K562 (cell line): Measurements from ENCODE around the gene KCNQ4. TPM values are rescaled to one million over a fixed set of nuclear protein-coding genes. Genes with fewer than 3 reads are reported as not detected.

Source experiments
- BDP1 ChIP-seq: IDR thresholded peaks from 3 replicates; pipeline ENCODE4 v1.6.1; 2011; ENCODE audit not compliant: insufficient read length, insufficient read depth
- CBFA2T3 ChIP-seq: fragments of 450-650 bp; IDR thresholded peaks from 2 replicates; pipeline ENCODE4 v1.6.1; 2017
- CCNT2 ChIP-seq: IDR thresholded peaks from 2 replicates; pipeline ENCODE4 v1.6.1; 2011; ENCODE audit warnings: borderline replicate concordance, low read depth, mild to moderate bottlenecking, moderate library complexity, mixed read lengths, low read length; ENCODE audit not compliant: insufficient read length; ENCODE audit errors: extremely low read depth
- CREB3 ChIP-seq: fragments of 450-650 bp; conservative IDR thresholded peaks from 2 replicates; pipeline ENCODE4 v1.6.1; 2016; ENCODE audit warnings: missing genetic modification characterization, low read depth, mild to moderate bottlenecking, missing compliant biosample characterization, moderate library complexity
- CREB3L1 ChIP-seq: fragments of 450-650 bp; IDR thresholded peaks from 2 replicates; pipeline ENCODE4 v1.6.1; 2014; ENCODE audit warnings: low read depth, mild to moderate bottlenecking, moderate library complexity, borderline replicate concordance
- CSDE1 ChIP-seq, 2 experiments: fragments of 450-650 bp; IDR thresholded peaks; 2 replicates each; pipeline ENCODE4 v1.6.1; 2016; ENCODE audit warnings: mild to moderate bottlenecking in 1 of 2
- DMBX1 ChIP-seq: fragments of 250-450 bp; sonication (Bioruptor Pico); IDR thresholded peaks from 2 replicates; pipeline ENCODE4 v1.8.0; 2022; ENCODE audit warnings: inconsistent platforms, mild to moderate bottlenecking, moderate library complexity, borderline replicate concordance
- E2F8 ChIP-seq: fragments of 450-650 bp; IDR thresholded peaks from 2 replicates; pipeline ENCODE4 v1.7.1; 2018; ENCODE audit warnings: mild to moderate bottlenecking, low read depth; ENCODE audit not compliant: partially characterized antibody
- HNRNPH1 ChIP-seq: fragments of 200-400 bp; formaldehyde crosslinking; optimal IDR thresholded peaks from 2 replicates; pipeline ENCODE3; 2017; ENCODE audit warnings: low read depth, mild to moderate bottlenecking, low read length, moderate library complexity
- ILK ChIP-seq: fragments of 450-650 bp; IDR thresholded peaks from 2 replicates; pipeline ENCODE4 v1.6.1; 2016; ENCODE audit warnings: missing genetic modification characterization, low read depth, mild to moderate bottlenecking, missing compliant biosample characterization, moderate library complexity, borderline replicate concordance
- KDM1A ChIP-seq, 2 experiments: fragments of 450-650 bp; IDR thresholded peaks; 2 replicates each; pipeline ENCODE4 v1.6.1; 2016; ENCODE audit warnings: mild to moderate bottlenecking in 2 of 2
- MEIS2 ChIP-seq: fragments of 450-650 bp; IDR thresholded peaks from 2 replicates; pipeline ENCODE4 v1.6.1; 2014; ENCODE audit warnings: mild to moderate bottlenecking; ENCODE audit not compliant: partially characterized antibody
- SNRNP70 ChIP-seq: fragments of 200-400 bp; formaldehyde crosslinking; optimal IDR thresholded peaks from 2 replicates; pipeline ENCODE3; 2017; ENCODE audit warnings: low read depth, low read length
- TBL1XR1 ChIP-seq, 2 experiments: IDR thresholded peaks; 2 replicates each; pipeline ENCODE4 v1.6.1; 2012; ENCODE audit warnings: improper control_type of control experiment in 2 of 2, low read length in 2 of 2, mild to moderate bottlenecking in 1 of 2
- TFAP4 ChIP-seq: sonication (generic); formaldehyde crosslinking; IDR thresholded peaks from 2 replicates; pipeline ENCODE4 v1.8.0; 2022; ENCODE audit warnings: missing genetic modification reagents, mild to moderate bottlenecking, moderate library complexity, borderline replicate concordance
- ZEB2 ChIP-seq: fragments of 450-650 bp; IDR thresholded peaks from 2 replicates; pipeline ENCODE4 v1.6.1; 2016
- ZNF146 ChIP-seq: IDR thresholded peaks from one replicate; pipeline ENCODE4 v1.6.1; 2018; ENCODE audit warnings: missing compliant biosample characterization; ENCODE audit not compliant: unreplicated experiment
- ZNF184 ChIP-seq: sonication (generic); formaldehyde crosslinking; IDR thresholded peaks from 2 replicates; pipeline ENCODE4 v1.5.0; 2020; ENCODE audit warnings: missing genetic modification reagents
- ZNF639 ChIP-seq, 2 experiments: fragments of 200-800 bp in 1 of 2; sonication (Bioruptor generic) in 1 of 2; sonication (generic) in 1 of 2; formaldehyde crosslinking in 1 of 2; IDR thresholded peaks in 1 of 2; conservative IDR thresholded peaks in 1 of 2; 2 replicates each; pipeline versions ENCODE4 v1.5.0 to v1.6.1; 2016 to 2020; ENCODE audit warnings: missing compliant biosample characterization in 1 of 2, missing genetic modification characterization in 1 of 2, missing genetic modification reagents in 1 of 2
- ZNF707 ChIP-seq: fragments of 250-450 bp; sonication (Bioruptor Pico); conservative IDR thresholded peaks from 2 replicates; pipeline ENCODE4 v1.8.0; 2022; ENCODE audit warnings: inconsistent platforms, mild to moderate bottlenecking, moderate library complexity
- ZZZ3 ChIP-seq: fragments of 450-650 bp; IDR thresholded peaks from 2 replicates; pipeline ENCODE4 v1.6.1; 2016; ENCODE audit warnings: antibody characterized with exemption, mild to moderate bottlenecking, moderate library complexity
- polyA plus RNA-seq, 8 experiments: library from polyadenylated mRNA; depleted of rRNA in 4 of 8; stranded (reverse) in 5 of 8; unstranded in 3 of 8; fragments of >200 nt; fragmentation: Nextera tagmentation in 2 of 8; fragmentation: Illumina TruSeq in 1 of 8; extraction: Ambion mirVana in 2 of 8; extraction: Trizol in 1 of 8; gene quantifications; 2 replicates each; pipeline versions ENCODE4 v1.2.1 to v1.2.3, GENCODE V29; 2011 to 2014; ENCODE audit warnings: inconsistent platforms in 1 of 8, missing spikeins in 1 of 8
- total RNA-seq, 7 experiments: library from RNA; depleted of rRNA in 6 of 7; stranded (reverse); fragments of >200 nt in 6 of 7; fragmentation: Illumina TruSeq in 2 of 7; extraction: Trizol in 2 of 7; gene quantifications; 2 replicates each; pipeline versions ENCODE4 v1.2.1 to v1.2.3, GENCODE V29; 2011 to 2021; ENCODE audit warnings: low replicate concordance in 1 of 7

Gene KCNQ4
- total and polyA plus RNA-seq, 9 of the 15 experiments (the other 6 are each of a cell fraction or from before 2014, with no cell fraction given), result 0.07 to 4.1 (median 0.79) TPM

- 0 out of 2 replicates have a peak, but pooled peaks have one; percentile 34 for TF ChIP-seq CREB3 (tag)
- no peak for TF ChIP-seq ZZZ3
- TF ChIP-seq ZEB2, result no peak
- TF ChIP-seq ZNF707 (CRISPR knock-in tag), result no peak
- TF ChIP-seq CCNT2, result no peak
- no peak for TF ChIP-seq ILK (tag)
- peak; percentile 61 for TF ChIP-seq CBFA2T3
- TF ChIP-seq KDM1A (IDR thresholded peaks at IDR 0.05), result peak; percentile 59 to 60
- no peak for TF ChIP-seq ZNF146 (CRISPR knock-in tag)
- TF ChIP-seq E2F8, result no peak
- no peak for TF ChIP-seq ZNF184
- peak; percentile 55 for TF ChIP-seq CREB3L1
- peak; percentile 57; the same call in 1 of the 2 replicates for TF ChIP-seq DMBX1
- peak; percentile 88 for TF ChIP-seq MEIS2
- TF ChIP-seq TBL1XR1 (IDR thresholded peaks at IDR 0.05; ENCODE audit: low read length in 2 of 2), result peak in 1 of 2 experiments; percentile 55; a peak in 1 of 4 replicates
- TF ChIP-seq HNRNPH1, result no peak
- TF ChIP-seq TFAP4 (CRISPR knock-in tag), result peak; percentile 38; the same call in 1 of the 2 replicates
- TF ChIP-seq CSDE1 (IDR thresholded peaks at IDR 0.05), result no peak
- TF ChIP-seq BDP1, result no peak
- TF ChIP-seq ZNF639 (CRISPR knock-in tag; conservative IDR thresholded peaks at IDR 0.05 in 1 of 2, IDR thresholded peaks at IDR 0.05 in 1 of 2), result 0 out of 4 replicates have a peak, but pooled peaks of 1 of the 2 experiments have one; percentile 58
- TF ChIP-seq SNRNP70, result no peak
Measured at GRCh38 chr1:40808909-40809308, 25.3 kb downstream of the KCNQ4 start (continued).
